Jurkat, Clone E6-1 (cell line): ENCODE measurements around the gene TBX5.
A peak's percentile ranks its signal among the peaks of the same experiment; 100 is the strongest.
"Not testable (repeated sequence)": the region's sequence is repeated elsewhere in the genome, so short reads cannot be mapped to it uniquely, and the experiment has no call there.

Source experiments
- DNase-seq: peaks from one replicate; pipeline ENCODE4 v3.0.0-alpha.2; 2011; ENCODE audit warnings: low read depth, low spot score
- H3K4me3 ChIP-seq: 2 replicates; pipeline ENCODE4 v1.5.1; 2011; ENCODE audit warnings: mild to moderate bottlenecking, low read length, control low read depth, moderate library complexity

Gene TBX5

GRCh38 chr12:114396153-114396868 is 9.6 kb downstream of the TBX5 start:
- H3K4me3 ChIP-seq = no peak overlapping the region
- no peak for DNase-seq

GRCh38 chr12:114395755-114396152 is 10.2 kb downstream of the TBX5 start:
- H3K4me3 ChIP-seq = no peak overlapping the region
- no peak for DNase-seq

- no peak overlapping the region for H3K4me3 ChIP-seq
- DNase-seq = no peak
Observed at GRCh38 chr12:114395233-114395632, 10.7 kb downstream of the TBX5 start.

- H3K4me3 ChIP-seq = no peak overlapping the region
- no peak for DNase-seq
Observed at GRCh38 chr12:114393569-114393968, 12.4 kb downstream of the TBX5 start.

GRCh38 chr12:114392909-114393308 is 13.0 kb downstream of the TBX5 start:
- no peak for DNase-seq
- H3K4me3 ChIP-seq = no peak overlapping the region

GRCh38 chr12:114391088-114391487 is 14.9 kb downstream of the TBX5 start:
- no peak overlapping the region for H3K4me3 ChIP-seq
- no peak for DNase-seq

- no peak for DNase-seq
- H3K4me3 ChIP-seq = no peak overlapping the region
Observed at GRCh38 chr12:114384739-114385138, 21.2 kb downstream of the TBX5 start.

- no peak overlapping the region for H3K4me3 ChIP-seq
- no peak for DNase-seq
Observed at GRCh38 chr12:114381177-114381576, 24.8 kb downstream of the TBX5 start.

- DNase-seq = no peak
- no peak overlapping the region for H3K4me3 ChIP-seq
Observed at GRCh38 chr12:114371733-114372132, 34.2 kb downstream of the TBX5 start.

- no peak overlapping the region for H3K4me3 ChIP-seq
- no peak for DNase-seq
Observed at GRCh38 chr12:114371250-114371649, 34.7 kb downstream of the TBX5 start.

- no peak for DNase-seq
- H3K4me3 ChIP-seq = no peak overlapping the region
Observed at GRCh38 chr12:114368685-114369452, 37.1 kb downstream of the TBX5 start.

- H3K4me3 ChIP-seq = no peak overlapping the region
- no peak for DNase-seq
Observed at GRCh38 chr12:114361992-114362391, 44.0 kb downstream of the TBX5 start.

- no peak overlapping the region for H3K4me3 ChIP-seq
- no peak for DNase-seq
Observed at GRCh38 chr12:114361545-114361944, 44.4 kb downstream of the TBX5 start.

- H3K4me3 ChIP-seq = no peak overlapping the region
- DNase-seq = no peak
Observed at GRCh38 chr12:114360485-114360884, 45.5 kb downstream of the TBX5 start.

- DNase-seq = peak; percentile 49
- H3K4me3 ChIP-seq = no peak overlapping the region
Observed at GRCh38 chr12:114355389-114356088, 50.4 kb downstream of the TBX5 start.

GRCh38 chr12:114349239-114349638 is 56.7 kb downstream of the TBX5 start:
- H3K4me3 ChIP-seq = not testable (repeated sequence)

GRCh38 chr12:114347861-114348260 is 58.1 kb downstream of the TBX5 start:
- no peak for DNase-seq
- H3K4me3 ChIP-seq = no peak overlapping the region

More at GRCh38 chr12:114349239-114349638, 56.7 kb downstream of the TBX5 start:
- DNase-seq = not testable (repeated sequence)

- DNase-seq = no peak
- no peak overlapping the region for H3K4me3 ChIP-seq
Observed at GRCh38 chr12:114344831-114345230, 61.1 kb downstream of the TBX5 start.

- no peak for DNase-seq
- H3K4me3 ChIP-seq = no peak overlapping the region
Observed at GRCh38 chr12:114344303-114344663, 61.7 kb downstream of the TBX5 start.
